Skeletal muscle satellite cell (primary cell): Measurements from ENCODE around the gene PAQR9.

ENCODE experiments used
- H3K27me3 ChIP-seq: 2 replicates; pipeline ENCODE4 v1.7.0; 2013; ENCODE audit warnings: low read length; ENCODE audit not compliant: control insufficient read depth, insufficient read depth
- H3K36me3 ChIP-seq: 2 replicates; pipeline ENCODE4 v1.7.0; 2013; ENCODE audit warnings: mild to moderate bottlenecking, control low read depth, low read length; ENCODE audit not compliant: insufficient read depth
- H3K4me1 ChIP-seq: 2 replicates; pipeline ENCODE4 v1.7.0; 2013; ENCODE audit warnings: low read length; ENCODE audit not compliant: control insufficient read depth, insufficient read depth
- H3K4me2 ChIP-seq: 2 replicates; pipeline ENCODE4 v1.7.0; 2013; ENCODE audit warnings: mild to moderate bottlenecking, low read length
- H3K4me3 ChIP-seq: 2 replicates; pipeline ENCODE4 v1.7.0; 2013; ENCODE audit warnings: low read length
- H3K9ac ChIP-seq: 2 replicates; pipeline ENCODE4 v1.7.0; 2013; ENCODE audit warnings: mild to moderate bottlenecking, low read depth, low read length, moderate library complexity
- H3K9me3 ChIP-seq: replicated peaks from 2 replicates; pipeline ENCODE4 v1.7.0; 2013; ENCODE audit warnings: mild to moderate bottlenecking, control low read depth, low read length

Gene PAQR9

GRCh38 chr3:142962520-142963233, 797 bp downstream of the PAQR9 start:
- peak overlapping the region; percentile 71 for H3K4me3 ChIP-seq
- H3K9ac ChIP-seq = no peak overlapping the region
- H3K9me3 ChIP-seq = no peaks in the 10 kb centered on the region
- no peaks in the 10 kb centered on the region for H3K36me3 ChIP-seq
- peaks cover 56% of the 10 kb centered on the region for H3K27me3 ChIP-seq
- H3K4me1 ChIP-seq = peaks cover 7% of the 10 kb centered on the region
- peak overlapping the region; percentile 85 for H3K4me2 ChIP-seq

GRCh38 chr3:142962175-142962519, 1.3 kb downstream of the PAQR9 start:
- H3K9me3 ChIP-seq = no peaks in the 10 kb centered on the region
- H3K4me3 ChIP-seq = no peak overlapping the region
- H3K36me3 ChIP-seq = no peaks in the 10 kb centered on the region
- H3K9ac ChIP-seq = no peak overlapping the region
- peaks cover 58% of the 10 kb centered on the region for H3K27me3 ChIP-seq
- H3K4me1 ChIP-seq = peaks cover 7% of the 10 kb centered on the region
- no peak overlapping the region for H3K4me2 ChIP-seq

DNA sequence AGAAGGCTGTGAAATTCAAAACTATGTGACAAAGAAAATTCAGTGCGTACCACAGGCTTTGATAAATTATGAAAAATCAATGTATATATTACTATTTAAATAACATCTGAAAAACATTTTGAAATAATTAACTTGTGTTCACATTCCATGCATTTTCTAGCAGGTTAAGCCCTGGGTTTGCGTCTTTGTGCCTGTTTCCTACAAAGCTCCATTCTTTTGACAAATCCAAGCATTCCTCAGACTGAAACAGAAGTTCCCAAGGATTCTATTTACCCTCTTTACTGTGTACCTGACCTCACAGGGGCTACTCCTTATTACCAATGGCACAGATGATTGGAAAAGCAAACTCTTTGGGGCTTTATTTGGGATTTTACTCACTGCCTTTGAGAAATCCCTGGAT, 1.9 kb downstream of the PAQR9 start:
- H3K4me3 ChIP-seq = no peak overlapping the region
- peaks cover 54% of the 10 kb centered on the region for H3K27me3 ChIP-seq
- no peak overlapping the region for H3K4me2 ChIP-seq
- no peaks in the 10 kb centered on the region for H3K36me3 ChIP-seq
- no peaks in the 10 kb centered on the region for H3K9me3 ChIP-seq
- H3K4me1 ChIP-seq = peaks cover 7% of the 10 kb centered on the region
- H3K9ac ChIP-seq = no peak overlapping the region

DNA sequence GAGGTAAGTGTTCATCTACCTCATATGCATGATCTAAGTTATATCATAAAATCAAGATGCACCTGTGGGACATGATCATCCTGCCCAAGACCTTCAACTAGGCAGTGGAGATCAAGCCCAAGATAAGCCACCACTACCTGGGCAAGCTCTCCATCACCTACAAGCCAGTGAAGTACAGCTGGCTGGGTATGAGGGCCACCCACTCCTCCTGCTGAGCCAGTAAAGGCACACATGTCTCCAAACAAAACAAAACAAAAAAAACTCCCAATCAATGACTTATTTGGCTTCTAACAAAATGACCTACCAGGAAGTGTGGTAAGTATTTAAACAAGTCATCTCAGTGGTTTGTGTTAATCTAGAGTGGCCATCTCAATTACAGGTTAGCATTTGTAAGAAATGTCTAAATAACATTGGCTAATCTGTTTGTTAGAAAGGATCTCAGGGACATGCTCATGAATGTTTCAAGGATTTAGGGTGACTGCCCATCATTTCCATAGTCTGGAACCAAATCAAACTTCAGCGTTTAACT, 3.1 kb downstream of the PAQR9 start:
- H3K9ac ChIP-seq = no peak overlapping the region
- H3K4me1 ChIP-seq = peaks cover 7% of the 10 kb centered on the region
- H3K36me3 ChIP-seq = no peaks in the 10 kb centered on the region
- no peaks in the 10 kb centered on the region for H3K9me3 ChIP-seq
- no peak overlapping the region for H3K4me3 ChIP-seq
- peaks cover 53% of the 10 kb centered on the region for H3K27me3 ChIP-seq
- H3K4me2 ChIP-seq = no peak overlapping the region

GRCh38 chr3:142958707-142959106, 4.8 kb downstream of the PAQR9 start:
- Histone ChIP-seq H3K4me2 (peak overlapping the region; percentile 44), H3K9ac (no peak overlapping the region), H3K36me3 (no peaks in the 10 kb centered on the region), H3K27me3 (peaks cover 46% of the 10 kb centered on the region), H3K4me3 (no peak overlapping the region), H3K4me1 (peaks cover 7% of the 10 kb centered on the region), H3K9me3 (no peaks in the 10 kb centered on the region)

DNA sequence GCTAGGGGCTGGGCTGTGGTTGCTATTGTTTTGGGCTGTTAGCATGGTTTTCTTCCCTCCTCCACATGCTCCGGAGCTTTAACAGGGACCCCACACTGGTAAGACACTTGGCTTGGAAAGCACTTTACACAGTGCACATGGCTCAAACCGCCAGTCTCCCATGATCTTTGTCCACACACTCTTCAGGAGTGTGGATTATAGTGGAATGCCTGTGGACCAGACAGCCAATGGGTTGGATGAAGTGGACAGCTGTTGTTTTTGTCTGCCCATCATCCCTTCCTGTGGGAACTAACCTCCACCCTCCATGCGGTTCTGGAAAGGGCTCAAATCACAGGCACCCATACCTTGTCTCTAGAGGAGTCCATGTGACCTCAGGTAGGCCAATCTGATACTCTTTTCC, 10.0 kb downstream of the PAQR9 start:
- no peak overlapping the region for H3K4me2 ChIP-seq
- no peak overlapping the region for H3K9ac ChIP-seq
- H3K27me3 ChIP-seq = peaks cover 22% of the 10 kb centered on the region
- H3K4me1 ChIP-seq = peaks cover under 1% of the 10 kb centered on the region
- no peak overlapping the region for H3K4me3 ChIP-seq
- H3K9me3 ChIP-seq = no peaks in the 10 kb centered on the region
- H3K36me3 ChIP-seq = no peaks in the 10 kb centered on the region

DNA sequence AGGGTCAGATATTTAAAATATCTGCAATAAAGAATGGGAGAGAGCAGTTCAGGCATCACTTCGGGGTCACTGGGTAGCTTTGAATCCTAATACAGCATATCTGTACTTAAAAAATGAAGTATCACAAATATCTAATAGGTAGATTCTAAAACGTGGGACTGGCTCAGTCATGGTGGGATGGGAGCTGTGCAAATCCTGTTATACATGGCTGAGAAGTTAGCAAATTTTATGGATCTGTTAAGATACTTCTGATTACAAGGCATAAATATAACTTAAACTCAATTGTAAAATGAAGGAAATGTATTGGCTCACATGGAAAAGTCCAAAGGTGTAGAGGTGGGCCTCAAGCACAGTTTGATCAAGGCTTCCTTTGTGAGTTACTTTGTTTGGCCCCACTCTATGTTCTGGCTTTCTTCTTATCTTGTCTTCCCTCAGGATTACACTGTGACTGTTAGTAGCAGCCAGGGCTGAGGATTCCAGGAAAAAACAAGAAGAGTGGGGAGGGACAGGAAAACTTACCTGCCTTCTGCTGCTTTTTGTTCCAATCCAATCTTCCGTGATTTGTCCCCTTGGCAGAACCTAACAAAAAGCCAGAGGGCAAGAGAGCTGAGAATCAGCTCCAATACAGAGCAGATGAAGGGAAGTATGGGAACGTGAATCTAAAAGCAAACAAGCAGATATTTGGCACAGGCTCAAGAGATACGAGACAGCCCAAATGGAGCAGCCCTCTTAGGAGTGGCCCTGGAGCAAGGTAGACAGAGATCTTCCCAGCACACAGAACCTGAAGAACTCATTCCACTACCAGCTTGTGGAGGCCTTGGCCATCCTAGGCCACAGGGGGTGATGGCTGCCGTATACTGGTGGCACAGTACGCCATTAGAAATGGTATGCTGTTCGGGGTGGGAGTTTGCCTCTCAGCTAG, 10.9 kb downstream of the PAQR9 start:
- H3K4me2 ChIP-seq = no peak overlapping the region
- no peak overlapping the region for H3K9ac ChIP-seq
- H3K9me3 ChIP-seq = no peaks in the 10 kb centered on the region
- H3K4me3 ChIP-seq = no peak overlapping the region
- H3K4me1 ChIP-seq = no peaks in the 10 kb centered on the region
- peaks cover 21% of the 10 kb centered on the region for H3K27me3 ChIP-seq
- H3K36me3 ChIP-seq = no peaks in the 10 kb centered on the region

DNA sequence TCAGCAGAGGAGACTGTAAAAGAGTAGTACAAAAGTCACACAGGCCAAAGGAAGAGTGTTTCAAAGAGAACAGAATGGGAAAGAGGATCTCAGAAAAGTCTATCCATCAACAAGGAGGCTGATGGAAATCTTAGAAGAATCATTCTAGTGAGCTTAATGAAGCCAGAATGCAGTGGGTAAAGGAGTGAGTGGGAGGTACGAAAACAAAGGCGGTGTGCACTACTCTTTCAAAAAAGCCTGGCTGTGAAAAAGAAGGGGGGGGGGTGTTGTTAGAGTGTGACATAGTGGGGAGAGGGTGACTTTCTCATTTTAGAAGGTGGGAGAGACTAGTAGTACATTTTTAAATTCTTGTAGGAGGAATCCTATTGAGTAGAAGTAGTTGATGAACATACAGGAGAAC, 11.7 kb downstream of the PAQR9 start:
- no peak overlapping the region for H3K9ac ChIP-seq

GRCh38 chr3:142950972-142951371, 12.5 kb downstream of the PAQR9 start:
- Histone ChIP-seq H3K4me2 (no peak overlapping the region), H3K9me3 (no peaks in the 10 kb centered on the region), H3K4me1 (no peaks in the 10 kb centered on the region), H3K27me3 (peaks cover 24% of the 10 kb centered on the region), H3K36me3 (no peaks in the 10 kb centered on the region), H3K4me3 (no peak overlapping the region), H3K9ac (no peak overlapping the region)

More for the DNA sequence above, 11.7 kb downstream of the PAQR9 start:
- Histone ChIP-seq H3K4me1 (no peaks in the 10 kb centered on the region), H3K4me3 (no peak overlapping the region), H3K36me3 (no peaks in the 10 kb centered on the region), H3K9me3 (no peaks in the 10 kb centered on the region), H3K27me3 (peaks cover 28% of the 10 kb centered on the region), H3K4me2 (no peak overlapping the region)

DNA sequence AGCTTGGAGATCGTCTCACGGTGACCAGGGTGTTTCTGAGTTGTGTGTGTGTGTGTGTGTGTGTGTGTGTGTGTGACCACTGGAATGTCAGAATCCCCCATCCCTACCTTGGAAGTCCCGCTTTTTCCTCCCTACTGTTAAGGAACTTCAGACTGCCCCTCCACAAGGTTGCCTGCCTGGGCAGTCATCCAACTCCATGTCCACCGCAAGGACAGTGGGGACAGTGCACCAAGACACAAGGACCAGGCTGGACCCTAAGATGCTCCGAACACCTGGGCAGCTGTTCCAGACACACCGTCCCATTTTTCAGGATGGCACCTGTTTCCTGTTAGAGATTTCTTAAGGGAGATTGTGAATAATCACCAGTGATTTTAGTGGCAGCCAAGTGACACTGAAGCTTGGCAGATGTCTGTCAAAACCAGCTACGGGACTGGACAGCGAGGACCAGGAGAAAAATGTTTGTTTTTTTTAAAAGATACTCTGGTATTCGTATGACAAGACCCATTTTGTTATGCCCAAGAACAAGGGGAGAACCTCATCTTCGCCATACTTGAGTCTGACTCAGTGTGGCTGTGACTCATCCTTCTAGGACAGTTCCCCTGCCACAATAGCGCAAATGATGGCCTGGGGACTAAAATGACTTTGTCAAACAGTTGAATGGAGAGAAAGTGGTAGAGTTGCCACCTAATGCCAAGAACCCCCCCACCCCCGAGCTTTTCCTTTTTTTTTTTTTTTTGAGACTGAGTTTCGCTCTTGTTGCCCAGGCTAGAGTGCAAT, 15.5 kb downstream of the PAQR9 start:
- Histone ChIP-seq H3K4me3 (peak overlapping the region; percentile 34), H3K9ac (no peak overlapping the region), H3K4me1 (no peaks in the 10 kb centered on the region), H3K4me2 (peak overlapping the region; percentile 61), H3K9me3 (no peaks in the 10 kb centered on the region), H3K36me3 (no peaks in the 10 kb centered on the region), H3K27me3 (peaks cover 20% of the 10 kb centered on the region)

DNA sequence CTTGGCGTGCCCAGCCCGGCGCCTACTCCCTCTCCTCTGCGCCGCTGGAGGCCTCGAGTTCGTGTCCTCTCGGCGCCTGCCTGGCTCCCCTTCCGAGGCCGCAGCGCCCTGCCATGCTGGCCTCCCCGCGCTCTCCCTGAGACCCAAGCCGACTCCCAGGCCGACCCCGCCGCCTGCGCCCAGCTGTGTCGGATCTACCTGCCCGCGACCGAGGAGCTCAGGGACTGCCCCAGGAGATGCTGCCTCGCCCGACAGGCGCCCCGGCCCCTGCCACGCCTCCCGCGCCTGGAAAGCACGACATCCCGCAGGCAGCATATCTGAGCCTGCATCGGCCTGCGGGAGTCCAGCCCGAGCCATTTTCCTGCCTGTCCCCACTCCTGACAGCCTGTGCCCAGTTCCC, 16.1 kb downstream of the PAQR9 start:
- Histone ChIP-seq H3K4me2 (peak overlapping the region; percentile 61), H3K9ac (no peak overlapping the region), H3K4me3 (peak overlapping the region; percentile 34), H3K4me1 (no peaks in the 10 kb centered on the region), H3K9me3 (no peaks in the 10 kb centered on the region), H3K27me3 (peaks cover 19% of the 10 kb centered on the region), H3K36me3 (no peaks in the 10 kb centered on the region)
